ENCODE results near the gene PPP4R3C. TPM values are rescaled to one million over a fixed set of nuclear protein-coding genes. Genes with fewer than 3 reads are reported as not detected.

Gene PPP4R3C
- total and polyA plus RNA-seq, 2 of the 4 experiments (the other 2 are of a cell fraction), result not detected

GRCh38 chrX:27435031-27435430 lies 28.1 kb downstream of the PPP4R3C start:
- H2BK5ac ChIP-seq (ENCODE audit: low read depth, low read length, poor library complexity, severe bottlenecking), result no peak overlapping the region
- no peak overlapping the region for H3K9ac ChIP-seq (ENCODE audit: low read depth, low read length)
- H3K23ac ChIP-seq (ENCODE audit: low read depth, low read length), result no peak overlapping the region
- H2BK120ac ChIP-seq (ENCODE audit: low read depth, low read length), result no peak overlapping the region
- no peak overlapping the region for H4K91ac ChIP-seq (ENCODE audit: insufficient read depth, low read depth, low read length)
- intact Hi-C loops (cut with micrococcal nuclease) (no loop called here), in situ Hi-C loops (cut with MboI; ENCODE audit: low sequenced_read_pairs) (no loop called here), dilution Hi-C loops (cut with HindIII; ENCODE audit: low sequenced_read_pairs, unreplicated experiment) (no loop called here)
- no peak overlapping the region for H3K27ac ChIP-seq (ENCODE audit: insufficient read depth, low read length)
- no TSS peak for BruUV-seq (replicated peaks)
- no peak overlapping the region for H2AK9ac ChIP-seq (replicated peaks; ENCODE audit: low read depth, low read length, poor library complexity)
- H2BK15ac ChIP-seq (ENCODE audit: low read depth, low read length), result no peak overlapping the region
- no peak overlapping the region for H3K4me3 ChIP-seq (ENCODE audit: insufficient read depth, low read depth, low read length)
- no peak overlapping the region for H3K4me2 ChIP-seq (ENCODE audit: low read depth, low read length)
- no peak overlapping the region for H3K4ac ChIP-seq (ENCODE audit: low read depth, low read length)
- H4K5ac ChIP-seq (ENCODE audit: low read depth, low read length), result no peak overlapping the region
- no peaks in the 10 kb centered on the region for H3K4me1 ChIP-seq (ENCODE audit: control insufficient read depth, insufficient read depth, low read length)
- H4K8ac ChIP-seq (ENCODE audit: low read depth in 2 of 2, low read length in 2 of 2), result no peak overlapping the region
- H2AFZ ChIP-seq (replicated peaks; ENCODE audit: low read length, poor library complexity), result no peak overlapping the region
- no peak overlapping the region for H3K18ac ChIP-seq (ENCODE audit: low read depth, low read length)
- no peaks in the 10 kb centered on the region for H3K9me3 ChIP-seq (ENCODE audit: control insufficient read depth, insufficient read depth, low read length)
- DNase-seq, result no peak
- POLR2A ChIA-PET (ENCODE audit: unreplicated experiment), result no interaction called here
- H3K79me1 ChIP-seq (ENCODE audit: low read depth in 1 of 2, low read length in 2 of 2), result no peaks in the 10 kb centered on the region
- no peak overlapping the region for H2AK5ac ChIP-seq (ENCODE audit: low read depth, low read length)
- no peak overlapping the region for H2BK20ac ChIP-seq (ENCODE audit: low read depth, low read length)
- CTCF ChIA-PET, result no interaction called here
- TF ChIP-seq BHLHE40 (IDR thresholded peaks at IDR 0.05; ENCODE audit: low read depth, low read length) (no peak), POLR2A (IDR thresholded peaks at IDR 0.05; ENCODE audit: low read depth, low read length) (no peak), ELK1 (IDR thresholded peaks at IDR 0.05; ENCODE audit: borderline replicate concordance, low read depth, low read length) (no peak), MAZ (IDR thresholded peaks at IDR 0.05; ENCODE audit: borderline replicate concordance, low read depth, low read length) (no peak), FOS (IDR thresholded peaks at IDR 0.05; ENCODE audit: low read depth, low read length) (no peak), CEBPB (IDR thresholded peaks at IDR 0.05; ENCODE audit: low read depth, low read length) (no peak), NFE2L2 (IDR thresholded peaks at IDR 0.05; ENCODE audit: low read depth, low read length) (no peak), RCOR1 (IDR thresholded peaks at IDR 0.05; ENCODE audit: insufficient replicate concordance, low read length) (no peak), USF2 (IDR thresholded peaks at IDR 0.05; ENCODE audit: low read depth, low read length) (no peak), RAD21 (IDR thresholded peaks at IDR 0.05; ENCODE audit: low read length) (no peak), MXI1 (IDR thresholded peaks at IDR 0.05; ENCODE audit: borderline replicate concordance, low read depth, low read length) (no peak), SMC3 (IDR thresholded peaks at IDR 0.05; ENCODE audit: low read depth, low read length) (no peak), RFX5 (IDR thresholded peaks at IDR 0.05; ENCODE audit: low read depth, low read length) (no peak), CHD1 (IDR thresholded peaks at IDR 0.05; ENCODE audit: low read depth, low read length) (no peak), MAFK (IDR thresholded peaks at IDR 0.05; ENCODE audit: low read depth, low read length) (no peak)
- TF ChIP-seq, protein P1, sequence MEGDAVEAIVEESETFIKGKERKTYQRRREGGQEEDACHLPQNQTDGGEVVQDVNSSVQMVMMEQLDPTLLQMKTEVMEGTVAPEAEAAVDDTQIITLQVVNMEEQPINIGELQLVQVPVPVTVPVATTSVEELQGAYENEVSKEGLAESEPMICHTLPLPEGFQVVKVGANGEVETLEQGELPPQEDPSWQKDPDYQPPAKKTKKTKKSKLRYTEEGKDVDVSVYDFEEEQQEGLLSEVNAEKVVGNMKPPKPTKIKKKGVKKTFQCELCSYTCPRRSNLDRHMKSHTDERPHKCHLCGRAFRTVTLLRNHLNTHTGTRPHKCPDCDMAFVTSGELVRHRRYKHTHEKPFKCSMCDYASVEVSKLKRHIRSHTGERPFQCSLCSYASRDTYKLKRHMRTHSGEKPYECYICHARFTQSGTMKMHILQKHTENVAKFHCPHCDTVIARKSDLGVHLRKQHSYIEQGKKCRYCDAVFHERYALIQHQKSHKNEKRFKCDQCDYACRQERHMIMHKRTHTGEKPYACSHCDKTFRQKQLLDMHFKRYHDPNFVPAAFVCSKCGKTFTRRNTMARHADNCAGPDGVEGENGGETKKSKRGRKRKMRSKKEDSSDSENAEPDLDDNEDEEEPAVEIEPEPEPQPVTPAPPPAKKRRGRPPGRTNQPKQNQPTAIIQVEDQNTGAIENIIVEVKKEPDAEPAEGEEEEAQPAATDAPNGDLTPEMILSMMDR (conservative IDR thresholded peaks at IDR 0.05; ENCODE audit: low read depth, low read length), result no peak
- no peaks in the 10 kb centered on the region for H3K36me3 ChIP-seq (ENCODE audit: control insufficient read depth, insufficient read depth, low read length)
- H3K14ac ChIP-seq (replicated peaks; ENCODE audit: low read depth, low read length), result no peak overlapping the region
- H3K9me1 ChIP-seq (ENCODE audit: insufficient read depth, low read length), result no peaks in the 10 kb centered on the region
- ATAC-seq (ENCODE audit: low read depth), result no peak
- no peaks in the 10 kb centered on the region for H4K20me1 ChIP-seq (ENCODE audit: insufficient read depth, low read length)
- no peaks in the 10 kb centered on the region for H3K27me3 ChIP-seq (ENCODE audit: control insufficient read depth, insufficient read depth, low read length)
- H3K56ac ChIP-seq (ENCODE audit: extremely low read depth, insufficient read depth, low read length), result no peak overlapping the region
